Endothelial cell of umbilical vein (primary cell): ENCODE results near the gene NFATC1. TPM values are rescaled to one million over a fixed set of nuclear protein-coding genes. Genes with fewer than 3 reads are reported as not detected.
A peak's percentile ranks its signal among the peaks of the same experiment; 100 is the strongest.

Experiments
- BruUV-seq: library from RNA; stranded (reverse); fragments of 400-500 nt; replicated peaks from 2 replicates; lab custom pipeline; 2021; lab: Mats Ljungman, UMichigan
- CTCF ChIA-PET: fragments of 300-600, 350-600 bp; sonication (Branson Sonifier 250); formaldehyde crosslinking; loops from one replicate; lab custom pipeline; 2021; ENCODE audit warnings: antibody characterized with exemption, inconsistent platforms; lab: Charles Lee
- POLR2A ChIA-PET: fragments of 300-600, 350-600 bp; sonication (Branson Sonifier 250); formaldehyde crosslinking; loops from one replicate; lab custom pipeline; 2021; ENCODE audit warnings: antibody characterized with exemption, inconsistent platforms; lab: Charles Lee
- DNase-seq: peaks from one replicate; pipeline ENCODE4 v3.0.0-alpha.2; 2011; ENCODE audit warnings: low read depth, low spot score
- FAIRE-seq: peaks from 2 replicates; lab custom pipeline; 2011; peaks lifted over from hg19 to GRCh38; lab: Jason Lieb, UNC
- H2AFZ ChIP-seq: 2 replicates; pipeline ENCODE4 v1.6.0; 2012; ENCODE audit warnings: low read depth, low read length, control low read depth, inconsistent platforms
- H3K27ac ChIP-seq: 2 replicates; pipeline ENCODE4 v1.5.1; 2011; ENCODE audit warnings: low read depth, mild to moderate bottlenecking, control low read depth, low read length, moderate library complexity; ENCODE audit not compliant: insufficient read depth
- H3K27me3 ChIP-seq, 2 experiments: 2 replicates each; pipeline versions ENCODE4 v1.6.0 to v1.6.1; 2011; ENCODE audit warnings: low read length in 2 of 2, mixed read lengths in 1 of 2; ENCODE audit not compliant: control insufficient read depth in 2 of 2, insufficient read depth in 2 of 2
- H3K36me3 ChIP-seq, 2 experiments: 2 replicates in 1 of 2; 3 replicates in 1 of 2; pipeline ENCODE4 v1.5.1; 2011; ENCODE audit warnings: low read length in 2 of 2, mild to moderate bottlenecking in 1 of 2, moderate library complexity in 1 of 2; ENCODE audit not compliant: control insufficient read depth in 2 of 2, insufficient read depth in 2 of 2; ENCODE audit errors: extremely low read depth in 1 of 2
- H3K4me1 ChIP-seq: 3 replicates; pipeline ENCODE4 v1.5.1; 2011; ENCODE audit warnings: mild to moderate bottlenecking, low read length; ENCODE audit not compliant: control insufficient read depth, insufficient read depth; ENCODE audit errors: extremely low read depth
- H3K4me2 ChIP-seq: 2 replicates; pipeline ENCODE4 v1.6.1; 2011; ENCODE audit warnings: low read length, control low read depth, mixed read lengths; ENCODE audit not compliant: insufficient read depth
- H3K4me3 ChIP-seq, 3 experiments: fragments of 200-600 bp in 1 of 3; sonication (generic), shearing (Covaris generic) in 1 of 3; replicated peaks in 1 of 3; 2 replicates each; pipeline ENCODE4 v1.5.1; 2011 to 2016; ENCODE audit warnings: control low read depth in 3 of 3, low read length in 3 of 3, mild to moderate bottlenecking in 2 of 3, inconsistent platforms in 1 of 3, low read depth in 1 of 3, moderate library complexity in 1 of 3; ENCODE audit not compliant: insufficient read depth in 1 of 3
- H3K79me2 ChIP-seq: 2 replicates; pipeline ENCODE4 v1.6.0; 2012; ENCODE audit warnings: low read length, inconsistent platforms; ENCODE audit not compliant: control insufficient read depth, insufficient read depth
- H3K9ac ChIP-seq: replicated peaks from 2 replicates; pipeline ENCODE3; 2011; ENCODE audit warnings: low read length, control low read depth; ENCODE audit not compliant: insufficient read depth; ENCODE audit errors: extremely low read depth
- H3K9me1 ChIP-seq: replicated peaks from 3 replicates; pipeline ENCODE4 v1.6.0; 2011; ENCODE audit warnings: mild to moderate bottlenecking, low read length; ENCODE audit not compliant: control insufficient read depth, insufficient read depth; ENCODE audit errors: extremely low read depth
- H3K9me3 ChIP-seq: replicated peaks from 2 replicates; pipeline ENCODE4 v1.5.1; 2012; ENCODE audit warnings: low read length, inconsistent platforms; ENCODE audit not compliant: control insufficient read depth, insufficient read depth
- H4K20me1 ChIP-seq: replicated peaks from 2 replicates; pipeline ENCODE3; 2011; ENCODE audit warnings: mild to moderate bottlenecking, low read length; ENCODE audit not compliant: control insufficient read depth, insufficient read depth; ENCODE audit errors: extremely low read depth
- CTCF ChIP-seq, 2 donors: IDR thresholded peaks; 1 replicate in 1 of 2; 2 replicates in 1 of 2; pipeline ENCODE4 v1.5.1; 2011; ENCODE audit warnings: low read length in 2 of 2, mild to moderate bottlenecking in 2 of 2, moderate library complexity in 2 of 2, control low read depth in 1 of 2, inconsistent platforms in 1 of 2, low read depth in 1 of 2; ENCODE audit not compliant: insufficient read depth in 1 of 2; ENCODE audit errors: extremely low read depth in 1 of 2
- EZH2 ChIP-seq: IDR thresholded peaks from 2 replicates; pipeline ENCODE4 v1.6.1; 2012; ENCODE audit warnings: borderline replicate concordance, low read depth, mild to moderate bottlenecking, moderate library complexity, low read length, inconsistent platforms; ENCODE audit not compliant: severe bottlenecking
- FOS ChIP-seq: IDR thresholded peaks from 2 replicates; pipeline ENCODE4 v1.6.1; 2011; ENCODE audit warnings: mild to moderate bottlenecking, low read length, moderate library complexity, borderline replicate concordance; ENCODE audit not compliant: insufficient read depth
- GATA2 ChIP-seq: IDR thresholded peaks from 2 replicates; pipeline ENCODE4 v1.7.0; 2011; ENCODE audit warnings: low read depth, mild to moderate bottlenecking, moderate library complexity, mixed read lengths, low read length; ENCODE audit not compliant: insufficient read length, insufficient read depth
- JUN ChIP-seq: IDR thresholded peaks from 2 replicates; pipeline ENCODE4 v1.6.1; 2011; ENCODE audit warnings: borderline replicate concordance, low read depth; ENCODE audit not compliant: insufficient read length, insufficient read depth
- MAX ChIP-seq: IDR thresholded peaks from 2 replicates; pipeline ENCODE4 v1.6.1; 2011; ENCODE audit not compliant: insufficient read depth, insufficient read length
- MYC ChIP-seq: IDR thresholded peaks from one replicate; pipeline ENCODE4 v1.6.1; 2011; ENCODE audit warnings: mild to moderate bottlenecking, low read depth, low read length
- POLR2A ChIP-seq: IDR thresholded peaks from 2 replicates; pipeline ENCODE4 v1.6.1; 2012; ENCODE audit warnings: low read depth, mild to moderate bottlenecking, control low read depth, low read length
- POLR2AphosphoS5 ChIP-seq: IDR thresholded peaks from 2 replicates; pipeline ENCODE4 v1.6.1; 2012; ENCODE audit warnings: low read depth, mild to moderate bottlenecking, control low read depth, low read length, moderate library complexity; ENCODE audit not compliant: insufficient read depth
- dilution Hi-C: fragments of 300-500 bp; cut with MboI; formaldehyde crosslinking; loops from one replicate; pipeline ENCODE4 v1.15.0; 2019; ENCODE audit warnings: low sequenced_read_pairs; ENCODE audit not compliant: extremely low pct_ligation_motif_present
- intact Hi-C: fragments of 100-400 bp; cut with micrococcal nuclease; formaldehyde crosslinking; loops from one replicate; pipeline ENCODE4 v1.10.0; 2022
- polyA plus RNA-seq, 4 experiments: library from polyadenylated mRNA; depleted of rRNA in 3 of 4; stranded (reverse) in 3 of 4; unstranded in 1 of 4; fragments of >200 nt; gene quantifications; 2 replicates each; pipeline versions ENCODE4 v1.2.1 to v1.2.3, GENCODE V29; 2011 to 2012; ENCODE audit warnings: missing spikeins in 1 of 4
- total RNA-seq: library from RNA; stranded (reverse); gene quantifications from 2 replicates; pipeline ENCODE4 v1.2.3, GENCODE V29; 2021

NFATC1 gene
- total and polyA plus RNA-seq, 2 donors (not counting 3 experiments of a cell fraction or from before 2014, with no cell fraction given), result 11.1 to 30.0 TPM

- ChIA-PET CTCF (interaction anchor here (1.1 to 1.2 kb wide), 3 partner anchors 8 to 12 kb away, joined by 3 to 6 read pairs (median 3); partner anchors contain the start of gene NFATC1), POLR2A (no interaction called here)
- no peaks in the 10 kb centered on the region for H3K27me3 ChIP-seq
- peak overlapping the region; percentile 23 for H3K4me2 ChIP-seq
- H3K9me3 ChIP-seq, result no peaks in the 10 kb centered on the region
- H2AFZ ChIP-seq, result peak overlapping the region; percentile 11
- FAIRE-seq (peak; percentile 68), DNase-seq (peak; percentile 44)
- BruUV-seq, result no TSS peak
- no peak overlapping the region for H3K9ac ChIP-seq
- no peak overlapping the region for H3K4me3 ChIP-seq
- H3K4me1 ChIP-seq, result peaks cover 34% of the 10 kb centered on the region
- peaks cover 32% of the 10 kb centered on the region for H3K79me2 ChIP-seq
- intact Hi-C loops, result loop anchor here (1.0 kb wide), 1 partner anchor 8 kb away; no protein-coding TSS in a partner anchor
- no peaks in the 10 kb centered on the region for H4K20me1 ChIP-seq
- TF ChIP-seq POLR2AphosphoS5, result no peak
- peak overlapping the region; percentile 56 for H3K27ac ChIP-seq
- dilution Hi-C loops, result no loop called here
- peaks cover 0 to 8% of the 10 kb centered on the region in 2 experiments for H3K36me3 ChIP-seq
- no peaks in the 10 kb centered on the region for H3K9me1 ChIP-seq
Measured at GRCh38 chr18:79405781-79406575, 10.2 kb downstream of the NFATC1 start.

- H3K79me2 ChIP-seq, result peaks cover 32% of the 10 kb centered on the region
Measured at GRCh38 chr18:79406708-79407107, 11.0 kb downstream of the NFATC1 start.

More at GRCh38 chr18:79406708-79407107, 11.0 kb downstream of the NFATC1 start:
- H3K4me3 ChIP-seq, result no peak overlapping the region
- dilution Hi-C loops (no loop called here), intact Hi-C loops (loop anchor here (1.0 kb wide), 1 partner anchor 8 kb away; no protein-coding TSS in a partner anchor)
- peaks cover 35% of the 10 kb centered on the region for H3K4me1 ChIP-seq
- no peak overlapping the region for H2AFZ ChIP-seq
- no peaks in the 10 kb centered on the region for H3K27me3 ChIP-seq
- POLR2A ChIA-PET, result no interaction called here
- no peaks in the 10 kb centered on the region for H3K9me1 ChIP-seq
- CTCF ChIA-PET, result no interaction called here
- peaks cover 0 to 8% of the 10 kb centered on the region in 2 experiments for H3K36me3 ChIP-seq
- BruUV-seq, result no TSS peak
- no peak for DNase-seq
- no peak overlapping the region for H3K4me2 ChIP-seq
- no peak for FAIRE-seq
- no peak overlapping the region for H3K27ac ChIP-seq
- TF ChIP-seq POLR2A, result no peak
- no peak for TF ChIP-seq JUN
- no peak for TF ChIP-seq FOS
- TF ChIP-seq MYC, result no peak
- TF ChIP-seq MAX, result no peak
- no peak for TF ChIP-seq EZH2
- no peak for TF ChIP-seq CTCF (IDR thresholded peaks at IDR 0.05; ENCODE audit: extremely low read depth in 1 of 2, insufficient read depth in 1 of 2, low read depth in 1 of 2, low read length in 2 of 2)
- TF ChIP-seq POLR2AphosphoS5, result no peak
- no peak for TF ChIP-seq GATA2
- H3K9me3 ChIP-seq, result no peaks in the 10 kb centered on the region
- H3K9ac ChIP-seq, result no peak overlapping the region
- no peaks in the 10 kb centered on the region for H4K20me1 ChIP-seq
